GM12878 (cell line): ENCODE results near the gene MCTP2.

ENCODE experiments used
- EP300 ChIP-seq, 2 experiments: fragments of 150-350 bp in 1 of 2; IDR thresholded peaks; 2 replicates each; pipeline ENCODE4 v1.6.1; 2011 to 2012; ENCODE audit warnings: low read depth in 2 of 2, low read length in 2 of 2, borderline replicate concordance in 1 of 2, improper control_type of control experiment in 1 of 2, inconsistent platforms in 1 of 2; ENCODE audit not compliant: control insufficient read depth in 1 of 2
- NRF1 ChIP-seq: conservative IDR thresholded peaks from 2 replicates; pipeline ENCODE4 v1.6.1; 2011; ENCODE audit warnings: mild to moderate bottlenecking, low read depth, low read length, improper control_type of control experiment
- POLR2A ChIP-seq: IDR thresholded peaks from 2 replicates; pipeline ENCODE4 v1.6.1; 2011; ENCODE audit warnings: low read depth, mild to moderate bottlenecking, low read length
- SP1 ChIP-seq: IDR thresholded peaks from one replicate; pipeline ENCODE4 v1.6.1; 2011; ENCODE audit warnings: low read depth, low read length
- TF ChIP-seq, protein P1 (sequence below): IDR thresholded peaks from 2 replicates; pipeline ENCODE4 v1.6.1; 2011; ENCODE audit warnings: low read depth, mild to moderate bottlenecking, low read length, moderate library complexity, borderline replicate concordance; ENCODE audit errors: extremely low read depth

DNA sequence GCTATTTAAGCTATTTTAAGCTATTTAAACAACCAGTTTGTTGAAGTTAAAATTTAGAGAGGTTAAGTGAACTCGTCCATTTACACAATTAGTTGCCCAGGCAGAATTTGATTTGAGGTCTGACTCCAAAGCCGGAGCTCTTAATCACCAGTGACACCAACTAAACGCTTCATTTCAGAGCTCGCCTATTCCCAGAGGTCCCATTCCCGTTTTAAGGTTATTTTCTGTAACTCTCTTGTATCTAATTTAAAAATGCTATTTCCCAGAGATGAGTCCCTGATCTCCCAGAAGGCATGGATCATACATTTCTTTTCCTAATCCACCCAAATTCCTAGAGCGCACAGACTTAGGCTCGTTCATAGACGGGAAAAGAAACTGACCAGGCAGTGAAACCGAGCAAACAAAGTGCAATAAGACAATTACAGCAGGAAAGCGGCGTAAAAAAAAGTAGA is 904 bp upstream of the MCTP2 start:
- TF ChIP-seq POLR2A, result no peak
- TF ChIP-seq EP300 (IDR thresholded peaks at IDR 0.05; ENCODE audit: borderline replicate concordance in 1 of 2, control insufficient read depth in 1 of 2, low read depth in 2 of 2, low read length in 2 of 2), result no peak
- TF ChIP-seq NRF1, result no peak
- TF ChIP-seq SP1, result no peak
- TF ChIP-seq, protein P1, sequence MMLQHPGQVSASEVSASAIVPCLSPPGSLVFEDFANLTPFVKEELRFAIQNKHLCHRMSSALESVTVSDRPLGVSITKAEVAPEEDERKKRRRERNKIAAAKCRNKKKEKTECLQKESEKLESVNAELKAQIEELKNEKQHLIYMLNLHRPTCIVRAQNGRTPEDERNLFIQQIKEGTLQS, result no peak
